GM19328 (cell line): ENCODE results near the gene GTF3C1.

Source experiments
- ATAC-seq: cut with Tn5 transposase; IDR thresholded peaks from one replicate; pipeline ENCODE4 v1.9.1; 2021; ENCODE audit warnings: mild to moderate bottlenecking, moderate library complexity; ENCODE audit not compliant: unreplicated experiment

The GTF3C1 gene

DNA sequence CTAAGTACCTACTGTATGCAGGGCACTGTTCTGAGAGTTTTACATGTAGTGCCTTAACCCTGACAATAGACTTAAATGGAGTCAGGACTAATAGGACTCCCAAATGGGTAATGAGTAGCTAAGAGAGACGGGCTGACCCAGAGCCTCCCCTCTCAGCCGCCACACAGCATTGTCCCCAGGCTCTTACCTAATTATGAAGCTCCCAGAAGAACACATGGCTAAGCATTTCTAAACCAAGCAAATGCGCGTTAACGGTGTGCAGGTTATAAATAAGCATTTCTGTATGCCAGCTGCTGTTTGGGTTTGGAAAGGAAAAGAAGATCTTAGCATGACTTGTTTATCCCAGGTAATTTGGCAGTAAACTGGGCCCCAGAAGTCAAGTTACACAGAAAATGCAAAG, 14.5 kb upstream of the GTF3C1 start:
- ATAC-seq = no peak

DNA sequence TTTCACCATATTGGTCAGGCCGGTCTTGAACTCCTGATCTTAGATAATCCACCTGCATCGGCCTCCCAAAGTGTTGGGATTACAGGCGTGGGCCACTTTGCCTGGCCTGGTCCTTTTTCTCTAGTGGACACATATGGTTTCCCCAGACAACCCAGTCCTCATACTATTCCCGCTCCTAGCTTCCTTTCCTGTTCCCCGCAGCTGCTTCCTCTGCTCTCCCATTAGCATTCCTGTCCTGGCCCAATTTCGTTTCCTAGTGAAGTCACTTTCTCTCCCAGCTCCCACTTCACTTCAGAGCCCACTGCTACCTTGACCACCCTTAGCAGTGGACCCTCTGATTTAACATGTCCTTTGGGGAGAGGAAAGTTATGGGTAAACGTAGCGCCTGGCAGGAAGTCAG, 11.5 kb upstream of the GTF3C1 start:
- ATAC-seq = no peak

DNA sequence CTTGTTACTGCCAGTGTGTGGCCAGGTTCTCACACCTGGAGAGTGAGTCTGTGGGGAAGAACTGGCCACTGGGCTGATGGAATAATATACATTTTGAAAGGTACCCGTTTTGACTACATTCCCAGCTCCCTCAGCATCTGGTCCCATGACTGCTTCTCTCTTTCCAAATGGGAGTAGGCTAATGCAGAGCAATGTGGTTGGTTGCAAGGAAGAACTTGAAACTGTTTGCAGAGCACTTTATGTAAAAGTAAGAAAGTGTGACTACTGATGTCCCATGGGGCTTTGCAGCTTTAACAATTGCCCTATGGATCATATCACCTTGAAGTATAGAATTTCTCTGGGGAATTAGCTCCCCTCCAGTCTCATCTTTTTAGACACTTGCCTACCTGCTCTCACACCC, 9.2 kb upstream of the GTF3C1 start:
- no peak for ATAC-seq

- no peak for ATAC-seq
Observed at GRCh38 chr16:27558434-27558833, 8.7 kb upstream of the GTF3C1 start.

DNA sequence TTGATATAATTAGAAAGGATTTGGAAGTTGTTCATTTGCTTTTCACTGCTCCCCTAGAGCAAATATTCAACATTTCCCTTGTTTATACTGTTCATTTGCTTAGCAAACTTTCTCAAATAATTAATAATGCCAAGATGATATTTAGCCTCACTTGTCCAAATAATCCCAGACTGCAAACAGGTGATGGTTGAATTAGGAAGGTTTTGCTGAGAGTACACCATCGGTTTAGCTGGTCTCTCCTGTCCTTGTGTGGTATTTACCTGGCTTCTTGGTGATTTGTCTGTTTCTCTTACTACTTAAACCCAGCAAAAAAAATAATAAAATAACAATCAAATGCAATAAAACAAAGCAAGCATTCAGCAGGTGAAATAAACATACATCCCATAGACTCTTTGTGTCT, 6.8 kb upstream of the GTF3C1 start:
- no peak for ATAC-seq

DNA sequence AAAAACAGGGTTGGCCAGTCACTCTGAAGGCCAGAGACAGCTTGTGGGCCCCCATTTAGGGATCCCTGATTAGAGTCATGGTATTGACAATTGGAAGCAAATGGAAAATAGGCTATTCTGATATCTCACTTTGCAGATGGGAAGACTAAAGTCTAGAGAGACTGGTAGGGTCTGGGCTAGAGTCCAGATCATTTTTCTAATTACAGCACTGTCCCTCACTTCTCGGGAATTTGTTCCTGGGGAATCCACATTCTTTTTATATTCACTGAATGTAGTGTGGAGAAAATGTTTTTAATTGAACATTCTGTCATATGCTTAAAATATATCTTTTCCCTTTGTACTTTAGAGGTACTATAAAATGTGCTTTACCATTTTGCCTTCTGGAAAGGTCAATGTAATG, 1.3 kb upstream of the GTF3C1 start:
- ATAC-seq = no peak

DNA sequence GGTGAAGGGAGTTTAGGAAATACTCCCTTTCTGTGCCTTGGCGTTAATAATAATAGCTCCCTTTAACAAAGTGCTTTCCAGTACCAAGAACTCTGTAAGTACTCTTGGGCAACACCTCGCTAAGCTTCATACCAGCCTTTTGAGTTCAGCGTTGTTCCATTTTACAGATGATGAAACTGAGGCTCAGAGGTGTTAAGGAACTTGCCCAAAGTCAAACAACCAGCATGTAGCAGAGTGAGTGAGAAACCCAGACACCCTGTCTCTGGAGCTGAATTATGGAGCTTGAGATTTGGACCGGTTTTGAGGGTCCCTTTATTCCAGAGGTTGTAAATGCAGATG, 838 bp upstream of the GTF3C1 start:
- no peak for ATAC-seq

DNA sequence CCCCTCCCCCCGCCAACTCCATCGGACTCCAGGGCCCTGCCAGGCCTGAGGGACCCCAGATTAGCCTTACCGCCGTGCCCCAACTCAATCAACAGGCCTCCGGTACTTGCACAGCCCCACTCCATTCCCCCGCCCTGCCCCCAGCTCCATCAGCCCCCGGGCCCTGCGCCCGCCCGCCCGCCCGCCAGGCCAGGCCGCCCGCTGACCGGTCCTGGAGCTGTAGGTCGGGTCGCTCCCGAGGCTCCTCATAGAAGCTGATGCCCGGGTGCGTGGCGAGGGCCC, 308 bp downstream of the GTF3C1 start:
- peak; percentile 13 for ATAC-seq

- ATAC-seq = no peak
Observed at GRCh38 chr16:27547851-27548250, 1.9 kb downstream of the GTF3C1 start.

- no peak for ATAC-seq
Observed at GRCh38 chr16:27547134-27547533, 2.6 kb downstream of the GTF3C1 start.

DNA sequence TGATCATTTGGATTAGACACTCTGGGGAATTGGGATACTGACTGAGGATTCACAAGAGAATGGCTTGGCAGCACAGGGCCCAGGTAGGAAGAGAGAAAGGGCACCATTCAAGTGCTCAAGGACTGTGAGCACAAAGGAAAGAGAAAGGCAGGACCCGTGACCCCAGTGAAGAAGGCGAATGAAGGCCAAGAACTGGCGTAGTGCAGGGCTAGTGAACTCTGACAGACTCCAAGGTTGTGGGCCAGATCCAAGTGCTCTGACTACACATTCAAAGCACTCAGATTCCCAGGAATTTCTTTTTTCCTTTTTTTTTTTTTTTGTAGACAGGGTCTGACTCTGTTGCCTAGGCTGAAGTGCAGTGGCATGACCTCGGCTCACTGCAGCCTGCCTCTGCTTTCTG, 5.0 kb downstream of the GTF3C1 start:
- ATAC-seq = no peak

DNA sequence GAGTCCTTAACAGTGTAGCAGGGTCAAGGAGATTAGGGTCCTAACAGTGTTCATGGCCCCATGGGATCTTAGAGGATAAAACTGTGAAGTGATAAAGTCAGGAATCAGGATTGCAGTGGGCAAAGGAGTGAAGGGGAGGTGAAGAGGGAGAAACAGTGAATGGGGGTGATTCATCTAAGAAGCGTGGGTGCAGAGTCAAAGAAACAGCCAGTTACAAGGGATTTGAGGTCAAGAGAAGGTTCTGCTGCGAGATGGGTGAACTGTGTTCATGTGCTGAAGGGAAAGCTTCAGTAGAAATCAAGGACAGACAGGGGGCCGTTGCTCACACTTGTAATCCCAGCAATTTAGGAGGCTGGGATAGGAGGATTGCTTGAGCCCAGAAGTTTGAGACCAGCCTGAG, 5.9 kb downstream of the GTF3C1 start:
- no peak for ATAC-seq

- ATAC-seq = no peak
Observed at GRCh38 chr16:27539636-27540035, 10.1 kb downstream of the GTF3C1 start.

GRCh38 chr16:27539120-27539519, 10.6 kb downstream of the GTF3C1 start:
- ATAC-seq = no peak

- no peak for ATAC-seq
Observed at GRCh38 chr16:27538528-27538927, 11.2 kb downstream of the GTF3C1 start.

DNA sequence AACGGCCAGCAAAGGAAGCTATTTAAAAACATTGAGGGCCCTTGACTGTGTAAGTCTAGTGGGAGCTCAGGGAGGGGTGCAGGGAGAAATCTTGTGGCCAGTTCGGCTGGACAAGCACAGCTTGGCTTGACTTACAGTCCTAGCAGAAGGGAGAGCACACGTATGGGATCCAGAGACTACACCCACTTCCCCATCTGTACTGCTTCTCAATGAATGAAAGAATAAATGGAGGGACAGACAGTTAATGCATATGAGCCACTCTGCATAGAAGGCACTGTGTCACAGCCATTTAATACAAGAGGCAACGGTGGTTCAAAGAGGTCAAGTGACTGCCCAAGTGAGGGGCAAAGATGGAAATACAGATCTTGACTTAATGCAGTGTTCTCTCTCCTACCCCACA, 15.5 kb downstream of the GTF3C1 start:
- no peak for ATAC-seq

GRCh38 chr16:27531826-27532800, 17.6 kb downstream of the GTF3C1 start:
- no peak for ATAC-seq

GRCh38 chr16:27531186-27531585, 18.5 kb downstream of the GTF3C1 start:
- ATAC-seq = no peak

DNA sequence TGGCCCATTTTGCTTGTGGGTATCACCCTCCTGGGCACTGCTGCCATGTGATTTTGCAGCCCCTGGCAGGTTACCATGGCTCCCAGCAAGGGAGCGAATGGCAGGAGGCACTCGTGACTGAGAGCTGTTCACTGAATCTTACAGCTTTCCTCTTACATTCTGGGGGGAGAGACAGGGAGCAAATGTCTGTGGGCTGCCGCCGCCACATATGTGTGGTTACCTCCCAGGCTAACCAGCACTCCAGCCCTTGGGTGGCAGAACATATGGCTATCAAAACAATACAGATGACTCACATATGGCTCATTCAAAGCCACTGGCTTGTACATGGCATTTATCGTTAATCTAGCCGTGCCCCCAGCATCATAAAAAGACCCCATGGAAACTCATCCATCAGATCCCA, 19.8 kb downstream of the GTF3C1 start:
- ATAC-seq = no peak

DNA sequence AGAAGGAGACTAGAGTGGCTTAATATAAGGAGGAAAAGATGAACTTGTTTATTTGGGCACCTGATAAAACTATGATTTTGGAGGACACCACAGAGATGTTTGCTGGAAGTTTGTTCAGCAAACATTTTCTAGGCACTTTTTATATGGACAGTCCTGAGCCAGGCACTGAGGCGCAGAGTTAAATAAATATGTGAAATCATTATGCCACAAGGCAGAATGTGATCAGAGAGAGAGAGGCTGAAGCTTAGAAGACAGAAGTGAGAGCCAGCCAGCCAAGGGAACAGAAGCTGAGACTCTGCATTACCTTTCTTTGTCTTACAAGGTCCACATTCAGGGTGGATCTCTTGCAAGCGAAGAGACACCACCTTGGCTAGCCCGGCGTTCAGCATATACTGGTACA, 21.4 kb downstream of the GTF3C1 start:
- no peak for ATAC-seq

DNA sequence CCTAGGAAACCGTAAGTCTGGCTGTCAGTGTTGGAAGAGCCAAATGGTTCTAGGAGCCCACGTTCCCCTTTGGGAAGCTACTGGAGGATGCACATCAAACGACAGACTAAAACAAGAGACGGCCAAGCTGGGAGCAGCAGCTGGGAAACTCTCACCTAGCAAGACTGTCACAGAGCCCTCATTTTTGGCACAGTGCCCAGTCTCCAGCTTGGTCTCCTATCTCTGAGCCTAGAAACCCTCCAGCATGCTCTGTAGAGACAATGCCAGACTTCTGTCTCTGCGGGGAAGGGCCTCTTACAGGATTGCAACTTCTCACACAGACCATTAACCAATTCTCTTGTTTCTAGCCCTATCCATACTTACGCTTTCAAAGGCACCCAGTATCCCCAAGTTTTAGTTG, 23.5 kb downstream of the GTF3C1 start:
- ATAC-seq = no peak

DNA sequence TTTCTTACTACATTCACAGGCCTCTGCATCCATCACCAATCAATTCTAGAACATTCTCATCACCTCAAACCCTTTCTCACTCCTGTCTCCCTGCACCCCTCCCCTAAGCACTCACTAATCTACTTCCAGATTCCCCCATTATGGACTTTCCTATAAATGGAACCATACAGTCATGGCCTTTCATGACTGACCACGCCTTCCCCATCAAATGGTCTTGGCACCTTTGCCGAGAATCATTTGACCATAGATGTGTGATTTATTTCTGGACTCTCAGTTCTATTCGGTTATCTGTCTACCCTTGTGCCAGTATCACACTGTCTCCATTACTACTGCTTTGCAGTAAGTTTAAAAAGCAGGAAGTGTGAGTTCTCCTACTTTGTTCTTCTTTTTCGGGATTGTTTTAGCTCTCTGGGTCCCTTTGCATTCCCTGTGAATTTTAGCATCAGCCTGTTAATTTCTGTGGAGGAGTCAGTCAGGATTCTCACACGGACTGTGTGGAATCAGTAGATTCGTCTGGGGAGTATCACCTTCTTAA, 27.5 kb downstream of the GTF3C1 start:
- no peak for ATAC-seq
